ENCODE results near the gene TCEAL1.
"Not testable (repeated sequence)": the region's sequence is repeated elsewhere in the genome, so short reads cannot be mapped to it uniquely, and the experiment has no call there.

DNA sequence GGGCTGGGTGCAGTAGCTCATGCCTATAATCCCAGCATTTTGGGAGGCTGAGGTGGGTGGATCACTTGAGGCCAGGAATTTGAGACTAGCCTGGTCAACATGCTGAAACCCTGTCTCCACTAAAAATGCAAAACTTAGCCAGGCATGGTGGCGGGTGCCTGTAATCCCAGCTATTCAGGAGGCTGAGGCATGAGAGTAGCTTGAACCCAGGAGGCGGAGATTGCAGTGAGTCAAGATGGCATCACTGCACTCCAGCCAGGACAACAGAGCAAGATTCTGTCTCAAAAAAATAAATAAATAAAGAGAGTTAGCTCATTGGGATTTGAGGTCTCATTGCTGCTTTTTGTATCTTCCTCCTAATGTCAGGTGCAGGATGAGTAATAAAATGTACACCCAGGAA lies 28.3 kb downstream of the TCEAL1 start:
- not testable (repeated sequence) for TF ChIP-seq CTCF (IDR thresholded peaks at IDR 0.05; ENCODE audit: low read depth, low read length, poor library complexity, severe bottlenecking); EZH2phosphoT487 (IDR thresholded peaks at IDR 0.05; ENCODE audit: borderline replicate concordance, low read length)
